ENCODE measurements around the gene TMEM101.
"Not testable (repeated sequence)": the region's sequence is repeated elsewhere in the genome, so short reads cannot be mapped to it uniquely, and the experiment has no call there.

Gene TMEM101

DNA sequence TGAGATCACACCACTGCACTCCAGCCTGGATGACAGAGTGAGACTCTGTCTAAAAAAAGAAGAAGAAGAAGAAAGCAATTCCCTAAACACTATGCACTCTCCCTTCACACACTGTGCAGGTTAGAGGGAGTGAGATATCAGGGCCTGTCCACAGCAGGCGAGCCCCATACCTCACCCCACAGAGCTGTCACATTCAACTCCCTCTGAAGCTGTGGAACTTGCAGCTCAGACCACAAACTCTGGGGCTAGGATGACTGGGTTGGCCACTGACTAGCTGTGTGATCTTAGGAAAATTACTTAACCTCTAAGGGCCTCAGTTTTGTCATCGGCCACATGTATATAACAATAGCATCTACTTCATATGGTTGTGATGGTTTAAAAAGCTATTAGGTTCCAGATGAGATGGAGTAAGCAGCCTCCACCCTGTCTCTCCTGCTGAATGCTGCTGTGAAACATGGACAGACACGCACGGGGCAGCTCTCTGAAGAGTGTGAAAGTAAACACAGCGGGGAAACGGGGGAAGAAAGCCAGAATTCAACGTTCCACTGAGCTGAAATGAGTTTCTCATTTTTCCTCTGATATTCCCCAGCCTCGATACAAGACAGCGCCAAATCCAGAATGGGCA lies 47.4 kb downstream of the TMEM101 start:
- in situ Hi-C loops (cut with MboI; ENCODE audit: low sequenced_read_pairs) = no loop called here
- no peaks in the 10 kb centered on the region for H3K27me3 ChIP-seq (ENCODE audit: low read depth)
- DNase-seq (ENCODE audit: low spot score in 2 of 2) = no peak
- H3K36me3 ChIP-seq (replicated peaks) = no peaks in the 10 kb centered on the region
- H3K4me3 ChIP-seq = no peak overlapping the region
- no peaks in the 10 kb centered on the region for H3K9me3 ChIP-seq
- H3K4me1 ChIP-seq = no peaks in the 10 kb centered on the region

DNA sequence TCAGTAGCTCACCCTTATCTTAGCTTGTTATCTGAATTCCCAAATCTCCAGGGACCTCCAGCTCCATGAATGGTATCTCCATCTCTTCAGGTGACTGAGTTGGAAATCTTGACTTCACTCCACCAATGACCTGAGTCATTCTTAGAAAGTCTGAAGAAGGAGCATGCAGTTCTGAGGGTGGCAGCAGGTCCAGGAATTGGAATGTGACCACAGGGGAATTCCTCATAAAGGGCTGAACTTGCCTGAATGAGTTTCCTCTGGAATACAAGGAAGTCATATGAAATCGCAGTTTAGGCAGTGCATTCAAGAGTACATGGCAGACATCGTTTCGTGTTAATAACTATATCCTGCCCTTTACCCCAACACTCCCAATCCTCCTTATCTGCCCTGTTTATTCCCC lies 48.5 kb downstream of the TMEM101 start:
- no peak for DNase-seq (ENCODE audit: low spot score in 2 of 2)
- in situ Hi-C loops (cut with MboI; ENCODE audit: low sequenced_read_pairs) = no loop called here

DNA sequence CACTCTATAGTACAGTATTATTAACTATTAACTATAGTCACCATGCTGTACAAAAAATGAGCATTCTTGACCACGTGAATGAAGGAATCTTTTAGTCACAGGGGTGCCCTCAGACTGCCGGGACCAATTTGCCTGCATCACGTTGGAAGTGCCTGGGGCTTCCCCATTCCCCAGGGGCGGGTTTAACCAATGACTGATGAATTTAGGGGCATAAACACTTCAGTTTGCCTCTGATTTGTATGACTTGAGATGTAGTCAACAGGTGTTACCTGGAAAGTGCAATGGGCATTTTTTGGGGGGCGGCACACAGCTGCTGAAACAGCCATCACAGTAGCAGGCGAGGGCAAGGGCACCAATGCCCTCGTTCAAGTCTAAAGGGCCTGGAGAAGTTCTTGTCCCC lies 52.3 kb downstream of the TMEM101 start:
- H3K27me3 ChIP-seq (ENCODE audit: low read depth) = no peaks in the 10 kb centered on the region

More for the DNA sequence above, 48.5 kb downstream of the TMEM101 start:
- Histone ChIP-seq H3K9me3 (no peaks in the 10 kb centered on the region), H3K4me1 (no peaks in the 10 kb centered on the region), H3K4me3 (no peak overlapping the region), H3K27me3 (ENCODE audit: low read depth) (no peaks in the 10 kb centered on the region), H3K36me3 (replicated peaks) (no peaks in the 10 kb centered on the region)

DNA sequence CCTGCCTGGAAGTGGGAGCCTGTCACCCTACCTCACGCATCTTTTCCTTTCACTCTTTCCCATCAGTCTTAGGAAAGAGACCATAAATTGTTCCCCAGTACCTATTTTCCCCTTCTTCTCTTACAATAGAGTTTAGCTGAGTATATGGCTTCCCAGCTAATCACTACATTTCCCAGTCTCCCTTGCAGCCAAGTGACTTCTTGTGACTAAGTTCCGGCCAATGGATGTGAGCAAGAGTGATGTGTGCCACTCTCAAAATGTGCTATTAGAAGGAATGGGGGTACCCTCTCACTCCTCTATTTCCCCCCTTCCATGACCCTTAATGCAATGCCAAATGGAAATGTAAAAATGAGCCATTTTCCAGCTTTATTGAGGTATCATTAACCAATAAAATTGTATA lies 52.8 kb downstream of the TMEM101 start:
- no peaks in the 10 kb centered on the region for H3K27me3 ChIP-seq (ENCODE audit: low read depth)
- in situ Hi-C loops (cut with MboI; ENCODE audit: low sequenced_read_pairs) = no loop called here

More for the DNA sequence above, 52.3 kb downstream of the TMEM101 start:
- no peak for DNase-seq (ENCODE audit: low spot score in 2 of 2)
- Histone ChIP-seq H3K4me3 (no peak overlapping the region), H3K9me3 (no peaks in the 10 kb centered on the region), H3K36me3 (replicated peaks) (no peaks in the 10 kb centered on the region), H3K4me1 (no peaks in the 10 kb centered on the region)
- in situ Hi-C loops (cut with MboI; ENCODE audit: low sequenced_read_pairs) = no loop called here

DNA sequence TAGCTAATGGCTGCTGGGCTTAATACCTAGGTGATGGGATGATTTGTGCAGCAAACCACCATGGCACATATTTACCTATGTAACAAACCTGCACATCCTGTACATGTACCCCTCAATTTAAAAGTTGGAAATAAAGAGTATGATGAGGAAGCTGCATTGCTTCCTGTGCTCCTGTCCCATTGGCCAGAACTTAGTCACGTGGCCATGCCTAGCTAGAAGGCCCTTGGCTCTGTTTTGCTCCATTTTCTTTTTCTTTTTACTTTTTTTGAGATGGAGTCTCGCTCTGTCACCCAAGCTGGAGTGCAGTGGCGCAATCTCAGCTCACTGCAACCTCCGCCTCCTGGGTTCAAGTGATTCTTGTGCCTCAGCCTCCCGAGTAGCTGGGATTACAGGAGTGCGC lies 53.5 kb downstream of the TMEM101 start:
- DNase-seq (ENCODE audit: low spot score in 2 of 2); H3K9me3 ChIP-seq; in situ Hi-C loops (cut with MboI; ENCODE audit: low sequenced_read_pairs); H3K36me3 ChIP-seq (replicated peaks); H3K4me1 ChIP-seq; H3K4me3 ChIP-seq; H3K27me3 ChIP-seq (ENCODE audit: low read depth): not testable (repeated sequence)

More for the DNA sequence above, 52.8 kb downstream of the TMEM101 start:
- Histone ChIP-seq H3K4me3 (no peak overlapping the region), H3K36me3 (replicated peaks) (no peaks in the 10 kb centered on the region), H3K9me3 (no peaks in the 10 kb centered on the region), H3K4me1 (no peaks in the 10 kb centered on the region)
- DNase-seq (ENCODE audit: low spot score in 2 of 2) = no peak

All from HAP-1 (cell line).